K562 (cell line): ENCODE results near the gene IGIP. TPM values are rescaled to one million over a fixed set of nuclear protein-coding genes. Genes with fewer than 3 reads are reported as not detected.

Source experiments
- ATF4 ChIP-seq: fragments of 450-650 bp; formaldehyde crosslinking; IDR thresholded peaks from 2 replicates; pipeline ENCODE4 v1.4.0; 2022; ENCODE audit warnings: mild to moderate bottlenecking, moderate library complexity
- HDAC3 ChIP-seq: fragments of 450-650 bp; IDR thresholded peaks from 2 replicates; pipeline ENCODE4 v1.6.1; 2018; ENCODE audit warnings: borderline replicate concordance, mild to moderate bottlenecking, moderate library complexity; ENCODE audit not compliant: partially characterized antibody
- PHB2 ChIP-seq: fragments of 450-650 bp; IDR thresholded peaks from 2 replicates; pipeline ENCODE4 v1.6.1; 2017; ENCODE audit warnings: low read depth
- RB1 ChIP-seq: fragments of 450-650 bp; IDR thresholded peaks from 2 replicates; pipeline ENCODE4 v1.6.1; 2017; ENCODE audit warnings: low read depth, mild to moderate bottlenecking
- ZNF124 ChIP-seq: sonication (generic); formaldehyde crosslinking; IDR thresholded peaks from 2 replicates; pipeline ENCODE4 v1.8.1; 2022; ENCODE audit warnings: missing genetic modification reagents
- ZNF766 ChIP-seq: fragments of 200-800 bp; sonication (Bioruptor generic); conservative IDR thresholded peaks from 2 replicates; pipeline ENCODE4 v1.6.1; 2016; ENCODE audit warnings: missing genetic modification characterization, missing compliant biosample characterization
- polyA plus RNA-seq, 8 experiments: library from polyadenylated mRNA; depleted of rRNA in 4 of 8; stranded (reverse) in 5 of 8; unstranded in 3 of 8; fragments of >200 nt; fragmentation: Nextera tagmentation in 2 of 8; fragmentation: Illumina TruSeq in 1 of 8; extraction: Ambion mirVana in 2 of 8; extraction: Trizol in 1 of 8; gene quantifications; 2 replicates each; pipeline versions ENCODE4 v1.2.1 to v1.2.3, GENCODE V29; 2011 to 2014; ENCODE audit warnings: inconsistent platforms in 1 of 8, missing spikeins in 1 of 8
- total RNA-seq, 7 experiments: library from RNA; depleted of rRNA in 6 of 7; stranded (reverse); fragments of >200 nt in 6 of 7; fragmentation: Illumina TruSeq in 2 of 7; extraction: Trizol in 2 of 7; gene quantifications; 2 replicates each; pipeline versions ENCODE4 v1.2.1 to v1.2.3, GENCODE V29; 2011 to 2021; ENCODE audit warnings: low replicate concordance in 1 of 7
- TF ChIP-seq, protein P1 (sequence below): sonication (generic); formaldehyde crosslinking; IDR thresholded peaks from 2 replicates; pipeline ENCODE4 v1.8.1; 2023; ENCODE audit warnings: missing genetic modification reagents, mild to moderate bottlenecking, borderline replicate concordance
- TF ChIP-seq, protein P2 (sequence below): fragments of 200-600 bp; sonication (generic); IDR thresholded peaks from one replicate; pipeline ENCODE4 v1.6.1; 2012; ENCODE audit warnings: mild to moderate bottlenecking, low read depth, low read length, inconsistent platforms

IGIP gene
- total and polyA plus RNA-seq, 9 of the 15 experiments (the other 6 are each of a cell fraction or from before 2014, with no cell fraction given), result 0.52 to 1.6 (median 1.2) TPM

DNA sequence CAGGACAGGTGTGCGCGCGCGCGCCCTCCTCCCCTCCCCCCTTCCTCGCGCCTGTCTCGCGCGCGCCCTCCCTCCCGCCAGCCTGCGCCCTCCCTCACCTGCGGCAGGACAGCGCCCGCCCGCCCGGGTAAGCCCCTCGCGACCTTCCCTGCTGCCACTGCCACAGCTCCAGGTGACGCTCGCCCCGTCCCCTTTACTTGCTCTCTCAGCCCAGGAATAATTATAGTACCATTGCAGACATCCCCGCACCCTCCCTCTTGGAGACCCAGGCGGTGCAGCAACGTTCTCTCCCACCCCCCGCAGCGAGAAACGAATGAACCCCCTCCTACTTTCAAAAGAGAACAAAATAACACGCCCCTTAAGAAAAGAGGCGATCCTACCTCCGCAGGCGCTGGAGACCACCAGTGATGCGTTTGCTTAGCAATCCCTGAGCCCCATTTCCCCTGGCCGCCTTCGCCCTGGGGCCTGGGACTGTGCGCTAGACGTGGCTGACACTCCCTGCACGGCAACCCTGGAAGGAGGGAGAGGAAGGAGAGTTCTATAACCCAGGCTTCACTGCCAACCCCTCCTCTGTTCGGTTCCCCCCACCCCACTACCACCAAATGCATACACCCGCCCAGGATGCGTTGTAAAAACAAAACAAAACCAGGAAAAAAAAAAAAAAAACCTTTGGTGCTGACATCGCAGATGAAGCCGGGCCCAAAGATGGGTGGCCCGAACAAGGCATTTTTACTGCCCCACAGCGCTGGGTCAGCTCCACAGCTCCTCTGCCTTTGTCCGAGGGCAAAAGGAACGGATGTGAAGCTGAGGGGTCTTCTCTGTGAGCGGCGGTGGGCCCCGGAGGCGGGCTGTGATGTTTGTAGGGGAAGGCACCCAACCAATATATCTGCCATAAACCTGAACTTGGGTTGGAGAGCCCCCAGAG lies 17.4 kb upstream of the IGIP start (continued):
- TF ChIP-seq, protein P1, sequence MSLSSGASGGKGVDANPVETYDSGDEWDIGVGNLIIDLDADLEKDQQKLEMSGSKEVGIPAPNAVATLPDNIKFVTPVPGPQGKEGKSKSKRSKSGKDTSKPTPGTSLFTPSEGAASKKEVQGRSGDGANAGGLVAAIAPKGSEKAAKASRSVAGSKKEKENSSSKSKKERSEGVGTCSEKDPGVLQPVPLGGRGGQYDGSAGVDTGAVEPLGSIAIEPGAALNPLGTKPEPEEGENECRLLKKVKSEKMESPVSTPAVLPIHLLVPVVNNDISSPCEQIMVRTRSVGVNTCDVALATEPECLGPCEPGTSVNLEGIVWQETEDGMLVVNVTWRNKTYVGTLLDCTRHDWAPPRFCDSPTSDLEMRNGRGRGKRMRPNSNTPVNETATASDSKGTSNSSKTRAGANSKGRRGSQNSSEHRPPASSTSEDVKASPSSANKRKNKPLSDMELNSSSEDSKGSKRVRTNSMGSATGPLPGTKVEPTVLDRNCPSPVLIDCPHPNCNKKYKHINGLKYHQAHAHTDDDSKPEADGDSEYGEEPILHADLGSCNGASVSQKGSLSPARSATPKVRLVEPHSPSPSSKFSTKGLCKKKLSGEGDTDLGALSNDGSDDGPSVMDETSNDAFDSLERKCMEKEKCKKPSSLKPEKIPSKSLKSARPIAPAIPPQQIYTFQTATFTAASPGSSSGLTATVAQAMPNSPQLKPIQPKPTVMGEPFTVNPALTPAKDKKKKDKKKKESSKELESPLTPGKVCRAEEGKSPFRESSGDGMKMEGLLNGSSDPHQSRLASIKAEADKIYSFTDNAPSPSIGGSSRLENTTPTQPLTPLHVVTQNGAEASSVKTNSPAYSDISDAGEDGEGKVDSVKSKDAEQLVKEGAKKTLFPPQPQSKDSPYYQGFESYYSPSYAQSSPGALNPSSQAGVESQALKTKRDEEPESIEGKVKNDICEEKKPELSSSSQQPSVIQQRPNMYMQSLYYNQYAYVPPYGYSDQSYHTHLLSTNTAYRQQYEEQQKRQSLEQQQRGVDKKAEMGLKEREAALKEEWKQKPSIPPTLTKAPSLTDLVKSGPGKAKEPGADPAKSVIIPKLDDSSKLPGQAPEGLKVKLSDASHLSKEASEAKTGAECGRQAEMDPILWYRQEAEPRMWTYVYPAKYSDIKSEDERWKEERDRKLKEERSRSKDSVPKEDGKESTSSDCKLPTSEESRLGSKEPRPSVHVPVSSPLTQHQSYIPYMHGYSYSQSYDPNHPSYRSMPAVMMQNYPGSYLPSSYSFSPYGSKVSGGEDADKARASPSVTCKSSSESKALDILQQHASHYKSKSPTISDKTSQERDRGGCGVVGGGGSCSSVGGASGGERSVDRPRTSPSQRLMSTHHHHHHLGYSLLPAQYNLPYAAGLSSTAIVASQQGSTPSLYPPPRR (CRISPR knock-in tag), result no peak
- TF ChIP-seq ZNF124 (CRISPR knock-in tag), result no peak
- no peak for TF ChIP-seq RB1
- TF ChIP-seq PHB2, result no peak
- TF ChIP-seq ZNF766 (CRISPR knock-in tag), result no peak
- no peak for TF ChIP-seq HDAC3
- TF ChIP-seq ATF4, result no peak
- TF ChIP-seq, protein P2, sequence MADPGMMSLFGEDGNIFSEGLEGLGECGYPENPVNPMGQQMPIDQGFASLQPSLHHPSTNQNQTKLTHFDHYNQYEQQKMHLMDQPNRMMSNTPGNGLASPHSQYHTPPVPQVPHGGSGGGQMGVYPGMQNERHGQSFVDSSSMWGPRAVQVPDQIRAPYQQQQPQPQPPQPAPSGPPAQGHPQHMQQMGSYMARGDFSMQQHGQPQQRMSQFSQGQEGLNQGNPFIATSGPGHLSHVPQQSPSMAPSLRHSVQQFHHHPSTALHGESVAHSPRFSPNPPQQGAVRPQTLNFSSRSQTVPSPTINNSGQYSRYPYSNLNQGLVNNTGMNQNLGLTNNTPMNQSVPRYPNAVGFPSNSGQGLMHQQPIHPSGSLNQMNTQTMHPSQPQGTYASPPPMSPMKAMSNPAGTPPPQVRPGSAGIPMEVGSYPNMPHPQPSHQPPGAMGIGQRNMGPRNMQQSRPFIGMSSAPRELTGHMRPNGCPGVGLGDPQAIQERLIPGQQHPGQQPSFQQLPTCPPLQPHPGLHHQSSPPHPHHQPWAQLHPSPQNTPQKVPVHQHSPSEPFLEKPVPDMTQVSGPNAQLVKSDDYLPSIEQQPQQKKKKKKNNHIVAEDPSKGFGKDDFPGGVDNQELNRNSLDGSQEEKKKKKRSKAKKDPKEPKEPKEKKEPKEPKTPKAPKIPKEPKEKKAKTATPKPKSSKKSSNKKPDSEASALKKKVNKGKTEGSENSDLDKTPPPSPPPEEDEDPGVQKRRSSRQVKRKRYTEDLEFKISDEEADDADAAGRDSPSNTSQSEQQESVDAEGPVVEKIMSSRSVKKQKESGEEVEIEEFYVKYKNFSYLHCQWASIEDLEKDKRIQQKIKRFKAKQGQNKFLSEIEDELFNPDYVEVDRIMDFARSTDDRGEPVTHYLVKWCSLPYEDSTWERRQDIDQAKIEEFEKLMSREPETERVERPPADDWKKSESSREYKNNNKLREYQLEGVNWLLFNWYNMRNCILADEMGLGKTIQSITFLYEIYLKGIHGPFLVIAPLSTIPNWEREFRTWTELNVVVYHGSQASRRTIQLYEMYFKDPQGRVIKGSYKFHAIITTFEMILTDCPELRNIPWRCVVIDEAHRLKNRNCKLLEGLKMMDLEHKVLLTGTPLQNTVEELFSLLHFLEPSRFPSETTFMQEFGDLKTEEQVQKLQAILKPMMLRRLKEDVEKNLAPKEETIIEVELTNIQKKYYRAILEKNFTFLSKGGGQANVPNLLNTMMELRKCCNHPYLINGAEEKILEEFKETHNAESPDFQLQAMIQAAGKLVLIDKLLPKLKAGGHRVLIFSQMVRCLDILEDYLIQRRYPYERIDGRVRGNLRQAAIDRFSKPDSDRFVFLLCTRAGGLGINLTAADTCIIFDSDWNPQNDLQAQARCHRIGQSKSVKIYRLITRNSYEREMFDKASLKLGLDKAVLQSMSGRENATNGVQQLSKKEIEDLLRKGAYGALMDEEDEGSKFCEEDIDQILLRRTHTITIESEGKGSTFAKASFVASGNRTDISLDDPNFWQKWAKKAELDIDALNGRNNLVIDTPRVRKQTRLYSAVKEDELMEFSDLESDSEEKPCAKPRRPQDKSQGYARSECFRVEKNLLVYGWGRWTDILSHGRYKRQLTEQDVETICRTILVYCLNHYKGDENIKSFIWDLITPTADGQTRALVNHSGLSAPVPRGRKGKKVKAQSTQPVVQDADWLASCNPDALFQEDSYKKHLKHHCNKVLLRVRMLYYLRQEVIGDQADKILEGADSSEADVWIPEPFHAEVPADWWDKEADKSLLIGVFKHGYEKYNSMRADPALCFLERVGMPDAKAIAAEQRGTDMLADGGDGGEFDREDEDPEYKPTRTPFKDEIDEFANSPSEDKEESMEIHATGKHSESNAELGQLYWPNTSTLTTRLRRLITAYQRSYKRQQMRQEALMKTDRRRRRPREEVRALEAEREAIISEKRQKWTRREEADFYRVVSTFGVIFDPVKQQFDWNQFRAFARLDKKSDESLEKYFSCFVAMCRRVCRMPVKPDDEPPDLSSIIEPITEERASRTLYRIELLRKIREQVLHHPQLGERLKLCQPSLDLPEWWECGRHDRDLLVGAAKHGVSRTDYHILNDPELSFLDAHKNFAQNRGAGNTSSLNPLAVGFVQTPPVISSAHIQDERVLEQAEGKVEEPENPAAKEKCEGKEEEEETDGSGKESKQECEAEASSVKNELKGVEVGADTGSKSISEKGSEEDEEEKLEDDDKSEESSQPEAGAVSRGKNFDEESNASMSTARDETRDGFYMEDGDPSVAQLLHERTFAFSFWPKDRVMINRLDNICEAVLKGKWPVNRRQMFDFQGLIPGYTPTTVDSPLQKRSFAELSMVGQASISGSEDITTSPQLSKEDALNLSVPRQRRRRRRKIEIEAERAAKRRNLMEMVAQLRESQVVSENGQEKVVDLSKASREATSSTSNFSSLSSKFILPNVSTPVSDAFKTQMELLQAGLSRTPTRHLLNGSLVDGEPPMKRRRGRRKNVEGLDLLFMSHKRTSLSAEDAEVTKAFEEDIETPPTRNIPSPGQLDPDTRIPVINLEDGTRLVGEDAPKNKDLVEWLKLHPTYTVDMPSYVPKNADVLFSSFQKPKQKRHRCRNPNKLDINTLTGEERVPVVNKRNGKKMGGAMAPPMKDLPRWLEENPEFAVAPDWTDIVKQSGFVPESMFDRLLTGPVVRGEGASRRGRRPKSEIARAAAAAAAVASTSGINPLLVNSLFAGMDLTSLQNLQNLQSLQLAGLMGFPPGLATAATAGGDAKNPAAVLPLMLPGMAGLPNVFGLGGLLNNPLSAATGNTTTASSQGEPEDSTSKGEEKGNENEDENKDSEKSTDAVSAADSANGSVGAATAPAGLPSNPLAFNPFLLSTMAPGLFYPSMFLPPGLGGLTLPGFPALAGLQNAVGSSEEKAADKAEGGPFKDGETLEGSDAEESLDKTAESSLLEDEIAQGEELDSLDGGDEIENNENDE, result no peak
